KMS-11 (cell line): Measurements from ENCODE around the gene GATM.

ENCODE experiments used
- H2AFZ ChIP-seq: fragments of 200-600 bp; sonication (generic); 2 replicates; pipeline ENCODE4 v1.6.1; 2016; ENCODE audit warnings: antibody characterized with exemption, mixed run types, low read depth
- H3K27ac ChIP-seq: fragments of 200-600 bp; sonication (generic); 2 replicates; pipeline ENCODE4 v1.6.1; 2016; ENCODE audit warnings: mild to moderate bottlenecking, mixed run types
- H3K27me3 ChIP-seq: fragments of 200-600 bp; sonication (generic); 2 replicates; pipeline ENCODE4 v1.6.1; 2017; ENCODE audit warnings: mild to moderate bottlenecking, low read depth, mixed run types, moderate library complexity; ENCODE audit not compliant: insufficient read depth
- H3K36me3 ChIP-seq: fragments of 200-600 bp; sonication (generic); 2 replicates; pipeline ENCODE4 v1.6.1; 2017; ENCODE audit warnings: mild to moderate bottlenecking, mixed run types; ENCODE audit not compliant: insufficient read depth
- H3K4me1 ChIP-seq: fragments of 200-600 bp; sonication (generic); 2 replicates; pipeline ENCODE4 v1.6.1; 2016; ENCODE audit warnings: mild to moderate bottlenecking, low read depth, mixed run types; ENCODE audit not compliant: poor library complexity, severe bottlenecking
- H3K4me2 ChIP-seq: fragments of 200-600 bp; sonication (generic); 2 replicates; pipeline ENCODE4 v1.7.0; 2016; ENCODE audit warnings: mild to moderate bottlenecking, mixed run types
- H3K4me3 ChIP-seq: fragments of 200-600 bp; sonication (generic); IDR thresholded peaks from 2 replicates; pipeline ENCODE4 v1.6.1; 2017; ENCODE audit warnings: low read depth, low read length, mixed read lengths; ENCODE audit not compliant: insufficient read depth
- H3K79me2 ChIP-seq: fragments of 200-600 bp; sonication (generic); 2 replicates; pipeline ENCODE4 v1.6.1; 2016; ENCODE audit warnings: low read depth, mixed run types; ENCODE audit not compliant: insufficient read depth
- H3K9ac ChIP-seq: fragments of 200-600 bp; sonication (generic); 2 replicates; pipeline ENCODE4 v1.6.1; 2016; ENCODE audit warnings: mild to moderate bottlenecking, mixed run types
- H4K20me1 ChIP-seq: fragments of 200-600 bp; sonication (generic); 2 replicates; pipeline ENCODE4 v1.6.1; 2016; ENCODE audit warnings: mild to moderate bottlenecking, mixed run types; ENCODE audit not compliant: insufficient read depth
- CTCF ChIP-seq: fragments of 200-600 bp; sonication (generic); conservative IDR thresholded peaks from 2 replicates; pipeline ENCODE4 v1.6.1; 2017; ENCODE audit warnings: low read depth, mild to moderate bottlenecking, antibody characterized with exemption, low read length, moderate library complexity, mixed read lengths

GATM gene

GRCh38 chr15:45363334-45363733 lies 15.0 kb downstream of the GATM start:
- no peaks in the 10 kb centered on the region for H3K27me3 ChIP-seq
- no peak overlapping the region for H2AFZ ChIP-seq
- H3K9ac ChIP-seq: no peak overlapping the region
- H3K4me1 ChIP-seq: no peaks in the 10 kb centered on the region
- H3K4me2 ChIP-seq: no peak overlapping the region
- no peak for TF ChIP-seq CTCF
- no peaks in the 10 kb centered on the region for H3K36me3 ChIP-seq
- H3K27ac ChIP-seq: no peak overlapping the region
- H3K79me2 ChIP-seq: no peaks in the 10 kb centered on the region
- no peak overlapping the region for H3K4me3 ChIP-seq
- no peaks in the 10 kb centered on the region for H4K20me1 ChIP-seq

- H3K36me3 ChIP-seq: no peaks in the 10 kb centered on the region
- H4K20me1 ChIP-seq: no peaks in the 10 kb centered on the region
- H3K79me2 ChIP-seq: no peaks in the 10 kb centered on the region
- TF ChIP-seq CTCF: no peak
- H3K4me3 ChIP-seq: no peak overlapping the region
- no peaks in the 10 kb centered on the region for H3K4me1 ChIP-seq
- H2AFZ ChIP-seq: no peak overlapping the region
- no peak overlapping the region for H3K9ac ChIP-seq
- no peak overlapping the region for H3K4me2 ChIP-seq
- no peaks in the 10 kb centered on the region for H3K27me3 ChIP-seq
- no peak overlapping the region for H3K27ac ChIP-seq
These were observed 15.9 kb downstream of the GATM start for GRCh38 chr15:45362419-45362818.

GRCh38 chr15:45361878-45362277 lies 16.5 kb downstream of the GATM start:
- H4K20me1 ChIP-seq: no peaks in the 10 kb centered on the region
- TF ChIP-seq CTCF: no peak

GRCh38 chr15:45355860-45356259 lies 22.5 kb downstream of the GATM start:
- H4K20me1 ChIP-seq: no peaks in the 10 kb centered on the region
- no peak overlapping the region for H3K9ac ChIP-seq
- no peak overlapping the region for H3K4me2 ChIP-seq
- H3K4me1 ChIP-seq: peaks cover 4% of the 10 kb centered on the region
- H3K36me3 ChIP-seq: no peaks in the 10 kb centered on the region
- no peak overlapping the region for H2AFZ ChIP-seq
- no peak for TF ChIP-seq CTCF
- no peaks in the 10 kb centered on the region for H3K27me3 ChIP-seq
- H3K27ac ChIP-seq: no peak overlapping the region
- H3K79me2 ChIP-seq: no peaks in the 10 kb centered on the region
- H3K4me3 ChIP-seq: no peak overlapping the region

More at GRCh38 chr15:45361878-45362277, 16.5 kb downstream of the GATM start:
- Histone ChIP-seq H3K27me3 (no peaks in the 10 kb centered on the region), H3K36me3 (no peaks in the 10 kb centered on the region), H3K4me2 (no peak overlapping the region), H3K79me2 (no peaks in the 10 kb centered on the region), H3K4me1 (no peaks in the 10 kb centered on the region), H2AFZ (no peak overlapping the region), H3K27ac (no peak overlapping the region), H3K9ac (no peak overlapping the region), H3K4me3 (no peak overlapping the region)

GRCh38 chr15:45354711-45355110 lies 23.6 kb downstream of the GATM start:
- no peaks in the 10 kb centered on the region for H3K27me3 ChIP-seq
- no peak overlapping the region for H3K27ac ChIP-seq
- H3K79me2 ChIP-seq: no peaks in the 10 kb centered on the region
- no peak overlapping the region for H3K9ac ChIP-seq
- H4K20me1 ChIP-seq: no peaks in the 10 kb centered on the region
- no peak for TF ChIP-seq CTCF
- no peak overlapping the region for H3K4me3 ChIP-seq
- no peaks in the 10 kb centered on the region for H3K36me3 ChIP-seq
- peaks cover 9% of the 10 kb centered on the region for H3K4me1 ChIP-seq
- H3K4me2 ChIP-seq: no peak overlapping the region
- no peak overlapping the region for H2AFZ ChIP-seq
